A673 (cell line): ENCODE measurements around the gene EXT2. TPM values are rescaled to one million over a fixed set of nuclear protein-coding genes. Genes with fewer than 3 reads are reported as not detected.

Source experiments
- BruUV-seq: library from RNA; stranded (reverse); fragments of 400-500 nt; replicated peaks from 2 replicates; lab custom pipeline; 2021; lab: Mats Ljungman, UMichigan
- CTCF ChIA-PET: fragments of 300-600 bp; sonication (Branson Sonifier 250); formaldehyde crosslinking; loops from one replicate; lab custom pipeline; 2022; ENCODE audit warnings: antibody characterized with exemption; lab: Charles Lee
- POLR2A ChIA-PET: fragments of 300-600 bp; sonication (Branson Sonifier 250); formaldehyde crosslinking; loops from one replicate; lab custom pipeline; 2022; ENCODE audit warnings: antibody characterized with exemption; ENCODE audit not compliant: low non-redundant PET; lab: Charles Lee
- DNase-seq: peaks from one replicate; pipeline ENCODE4 v3.0.0-alpha.2; 2015; ENCODE audit warnings: low spot score
- H3K27ac ChIP-seq: fragments of 200-600 bp; sonication (generic); 2 replicates; pipeline ENCODE4 v1.5.1; 2016; ENCODE audit warnings: mixed run types, low read depth, mild to moderate bottlenecking, mixed read lengths, antibody characterized with exemption, low read length; ENCODE audit not compliant: poor library complexity, severe bottlenecking
- H3K27me3 ChIP-seq: fragments of 200-600 bp; sonication (generic); replicated peaks from 2 replicates; pipeline ENCODE4 v1.6.1; 2017; ENCODE audit warnings: mixed run types, low read depth, mild to moderate bottlenecking, mixed read lengths, antibody characterized with exemption, low read length; ENCODE audit not compliant: insufficient read depth, poor library complexity
- H3K36me3 ChIP-seq: fragments of 200-600 bp; sonication (generic); 2 replicates; pipeline ENCODE4 v1.6.1; 2016; ENCODE audit warnings: mixed run types, mild to moderate bottlenecking, mixed read lengths, antibody characterized with exemption, low read length; ENCODE audit not compliant: insufficient read depth, poor library complexity, severe bottlenecking
- H3K4me1 ChIP-seq: fragments of 200-600 bp; sonication (generic); 2 replicates; pipeline ENCODE4 v1.6.1; 2017; ENCODE audit warnings: mixed run types, mild to moderate bottlenecking, mixed read lengths, antibody characterized with exemption, low read length; ENCODE audit not compliant: insufficient read depth, poor library complexity, severe bottlenecking
- H3K4me3 ChIP-seq: fragments of 200-600 bp; sonication (generic); 2 replicates; pipeline ENCODE4 v1.5.1; 2016; ENCODE audit warnings: low read depth, mixed run types, mild to moderate bottlenecking, mixed read lengths, low read length; ENCODE audit not compliant: poor library complexity, severe bottlenecking
- H3K9me3 ChIP-seq: fragments of 200-600 bp; sonication (generic); 2 replicates; pipeline ENCODE4 v1.6.1; 2016; ENCODE audit warnings: mixed run types, low read depth, mild to moderate bottlenecking, mixed read lengths, antibody characterized with exemption, low read length; ENCODE audit not compliant: poor library complexity, severe bottlenecking
- CTCF ChIP-seq: fragments of 300-800, 200-600 bp; sonication (generic); conservative IDR thresholded peaks from 2 replicates; pipeline ENCODE4 v1.5.1; 2017; ENCODE audit warnings: low read depth, mild to moderate bottlenecking, antibody characterized with exemption, low read length, moderate library complexity, mixed read lengths
- EZH2 ChIP-seq: fragments of 200-600 bp; sonication (generic); IDR thresholded peaks from 2 replicates; pipeline ENCODE4 v1.6.1; 2017; ENCODE audit warnings: borderline replicate concordance, low read depth, mild to moderate bottlenecking, mixed read lengths, antibody characterized with exemption, low read length; ENCODE audit not compliant: poor library complexity, severe bottlenecking
- intact Hi-C: fragments of 100-400 bp; cut with micrococcal nuclease; formaldehyde crosslinking; loops from one replicate; pipeline ENCODE4 v1.10.0; 2022; ENCODE audit not compliant: unreplicated experiment
- total RNA-seq: library from RNA; stranded (reverse); gene quantifications from 2 replicates; pipeline ENCODE4 v1.2.3, GENCODE V29; 2021

The EXT2 gene
- total RNA-seq, 1 experiment from 2014 or later, result 123 TPM

- intact Hi-C loops, result no loop called here
- Histone ChIP-seq H3K27ac (no peak overlapping the region), H3K4me1 (no peaks in the 10 kb centered on the region), H3K9me3 (no peaks in the 10 kb centered on the region), H3K4me3 (no peak overlapping the region), H3K27me3 (no peaks in the 10 kb centered on the region), H3K36me3 (no peaks in the 10 kb centered on the region)
- ChIA-PET CTCF (no interaction called here), POLR2A (no interaction called here)
- TF ChIP-seq CTCF (no peak), EZH2 (no peak)
- no TSS peak for BruUV-seq
- no peak for DNase-seq
These were observed 12.8 kb upstream of the EXT2 start for GRCh38 chr11:44082645-44083044.

- BruUV-seq, result no TSS peak
- H3K9me3 ChIP-seq, result no peaks in the 10 kb centered on the region
- intact Hi-C loops, result no loop called here
- ChIA-PET CTCF (no interaction called here), POLR2A (no interaction called here)
- H3K27ac ChIP-seq, result no peak overlapping the region
- TF ChIP-seq CTCF, result no peak
- no peak for TF ChIP-seq EZH2
- DNase-seq, result no peak
- H3K27me3 ChIP-seq, result no peaks in the 10 kb centered on the region
- no peak overlapping the region for H3K4me3 ChIP-seq
- H3K36me3 ChIP-seq, result no peaks in the 10 kb centered on the region
- no peaks in the 10 kb centered on the region for H3K4me1 ChIP-seq
These were observed 12.0 kb upstream of the EXT2 start for GRCh38 chr11:44083433-44083832.

- no peaks in the 10 kb centered on the region for H3K4me1 ChIP-seq
- H3K27ac ChIP-seq, result no peak overlapping the region
- no peaks in the 10 kb centered on the region for H3K27me3 ChIP-seq
- no peaks in the 10 kb centered on the region for H3K9me3 ChIP-seq
- no peak for TF ChIP-seq CTCF
- no peak for TF ChIP-seq EZH2
- BruUV-seq, result no TSS peak
- no peaks in the 10 kb centered on the region for H3K36me3 ChIP-seq
- intact Hi-C loops, result no loop called here
- DNase-seq, result no peak
- H3K4me3 ChIP-seq, result no peak overlapping the region
- POLR2A ChIA-PET, result no interaction called here
- CTCF ChIA-PET, result interaction anchor here (3.4 kb wide), 1 partner anchor 11 kb away, joined by 21 read pairs; the partner anchor contains the start of gene EXT2
These were observed 11.6 kb upstream of the EXT2 start for GRCh38 chr11:44083906-44084305.
